SK-N-SH (cell line): ENCODE results near the gene FTO. TPM values are rescaled to one million over a fixed set of nuclear protein-coding genes. Genes with fewer than 3 reads are reported as not detected.

Experiments used
- CTCF ChIA-PET: fragments of 300-600, 350-600 bp; formaldehyde crosslinking; extraction: SDS; loops from one replicate; lab custom pipeline; 2021; lab: Yijun Ruan, JAX
- POLR2A ChIA-PET: fragments of 350-600 bp; sonication (Branson Sonifier 250); formaldehyde crosslinking; extraction: SDS; loops from one replicate; lab custom pipeline; 2020; ENCODE audit warnings: antibody characterized with exemption, inconsistent platforms; lab: Yijun Ruan, JAX
- DNase-seq: peaks from one replicate; pipeline ENCODE4 v3.0.0; 2012
- H2AFZ ChIP-seq: fragments of 200-600 bp; sonication (generic); 2 replicates; pipeline ENCODE4 v1.8.1; 2016; ENCODE audit warnings: antibody characterized with exemption, mild to moderate bottlenecking, low read depth
- H3F3A ChIP-seq: fragments of 200-600 bp; sonication (generic); replicated peaks from 2 replicates; pipeline ENCODE3; 2016; ENCODE audit warnings: antibody characterized with exemption, mild to moderate bottlenecking; ENCODE audit not compliant: insufficient read depth
- H3K27ac ChIP-seq, 2 experiments: fragments of 200-500 bp in 1 of 2; fragments of 200-600 bp in 1 of 2; sonication (Bioruptor generic) in 1 of 2; sonication (generic), shearing (Covaris generic) in 1 of 2; 2 replicates each; pipeline versions ENCODE4 v1.5.1 to v1.6.1; 2014 to 2016; ENCODE audit warnings: low read depth in 2 of 2, inconsistent platforms in 1 of 2, low read length in 1 of 2, mild to moderate bottlenecking in 1 of 2, mixed read lengths in 1 of 2
- H3K27me3 ChIP-seq: fragments of 200-600 bp; sonication (generic), shearing (Covaris generic); 2 replicates; pipeline ENCODE4 v1.6.1; 2016; ENCODE audit warnings: mixed run types; ENCODE audit not compliant: insufficient read depth
- H3K36me3 ChIP-seq, 2 experiments: fragments of 200-500 bp in 1 of 2; fragments of 200-600 bp in 1 of 2; sonication (Bioruptor generic) in 1 of 2; sonication (generic) in 1 of 2; replicated peaks in 1 of 2; 2 replicates each; pipeline versions ENCODE3 to v1.5.1; 2014 to 2016; ENCODE audit warnings: low read length in 1 of 2, mild to moderate bottlenecking in 1 of 2; ENCODE audit not compliant: insufficient read depth in 2 of 2, control insufficient read depth in 1 of 2
- H3K4me1 ChIP-seq, 2 experiments: fragments of 200-500 bp in 1 of 2; fragments of 200-600 bp in 1 of 2; sonication (Bioruptor generic) in 1 of 2; sonication (generic), shearing (Covaris generic) in 1 of 2; 2 replicates each; pipeline versions ENCODE4 v1.5.1 to v1.6.1; 2014 to 2016; ENCODE audit warnings: low read depth in 1 of 2, low read length in 1 of 2, mixed run types in 1 of 2; ENCODE audit not compliant: insufficient read depth in 2 of 2, control insufficient read depth in 1 of 2
- H3K4me2 ChIP-seq: fragments of 200-600 bp; sonication (generic), shearing (Covaris generic); 2 replicates; pipeline ENCODE4 v1.6.1; 2017; ENCODE audit warnings: mixed run types
- H3K4me3 ChIP-seq, 2 experiments: fragments of 200-500 bp in 1 of 2; fragments of 200-600 bp in 1 of 2; sonication (Bioruptor generic) in 1 of 2; sonication (generic), shearing (Covaris generic) in 1 of 2; 2 replicates each; pipeline versions ENCODE4 v1.5.1 to v1.8.1; 2014 to 2016; ENCODE audit warnings: low read depth in 2 of 2, inconsistent platforms in 1 of 2, low read length in 1 of 2, mild to moderate bottlenecking in 1 of 2, mixed read lengths in 1 of 2, moderate library complexity in 1 of 2
- H3K79me2 ChIP-seq: fragments of 200-600 bp; sonication (generic); 2 replicates; pipeline ENCODE4 v1.8.1; 2017; ENCODE audit warnings: mild to moderate bottlenecking; ENCODE audit not compliant: insufficient read depth
- H3K9ac ChIP-seq: fragments of 200-600 bp; sonication (generic); 2 replicates; pipeline ENCODE4 v1.6.1; 2017; ENCODE audit warnings: mixed run types
- H3K9me2 ChIP-seq: fragments of 200-600 bp; sonication (generic); 2 replicates; pipeline ENCODE4 v1.6.1; 2017; ENCODE audit warnings: mixed run types
- H3K9me3 ChIP-seq: fragments of 200-600 bp; sonication (generic); 2 replicates; pipeline ENCODE4 v1.6.1; 2017; ENCODE audit warnings: mixed run types, mild to moderate bottlenecking, moderate library complexity
- H4K20me1 ChIP-seq: fragments of 200-600 bp; sonication (generic); 2 replicates; pipeline ENCODE4 v1.6.1; 2017; ENCODE audit warnings: mild to moderate bottlenecking, mixed run types; ENCODE audit not compliant: insufficient read depth
- CHD2 ChIP-seq: fragments of 150-350 bp; IDR thresholded peaks from 2 replicates; pipeline ENCODE4 v1.6.1; 2018; ENCODE audit warnings: low read length; ENCODE audit not compliant: partially characterized antibody
- ELF1 ChIP-seq: IDR thresholded peaks from 2 replicates; pipeline ENCODE4 v1.4.0; 2012
- GABPA ChIP-seq: IDR thresholded peaks from 2 replicates; pipeline ENCODE4 v1.4.0; 2012; ENCODE audit warnings: low read depth, mild to moderate bottlenecking
- NFIC ChIP-seq: IDR thresholded peaks from 2 replicates; pipeline ENCODE4 v1.4.0; 2012; ENCODE audit warnings: borderline replicate concordance
- REST ChIP-seq: IDR thresholded peaks from 2 replicates; pipeline ENCODE4 v1.6.1; 2012; ENCODE audit warnings: mild to moderate bottlenecking, low read depth, low read length, moderate library complexity
- RFX5 ChIP-seq: IDR thresholded peaks from 2 replicates; pipeline ENCODE4 v1.6.1; 2012; ENCODE audit warnings: mild to moderate bottlenecking, improper control_type of control experiment, low read length
- RXRA ChIP-seq: IDR thresholded peaks from 2 replicates; pipeline ENCODE4 v1.4.0; 2012; ENCODE audit warnings: low read depth, mild to moderate bottlenecking, borderline replicate concordance
- TAF1 ChIP-seq: IDR thresholded peaks from 2 replicates; pipeline ENCODE4 v1.6.1; 2012; ENCODE audit warnings: low read depth, mild to moderate bottlenecking, low read length, moderate library complexity, borderline replicate concordance
- WGBS: methylation state at CpG from one replicate; pipeline ENCODE4 v1.1.6; 2017; ENCODE audit warnings: low lambda C conversion rate; 5-methylcytosine and 5-hydroxymethylcytosine counted together
- polyA plus RNA-seq, 3 experiments: library from polyadenylated mRNA; depleted of rRNA; stranded (reverse); fragments of >200 nt; gene quantifications; 2 replicates each; pipeline ENCODE4 v1.2.3, GENCODE V29; 2012
- TF ChIP-seq, protein P1 (sequence below): IDR thresholded peaks from 2 replicates; pipeline ENCODE4 v1.4.0; 2012; ENCODE audit warnings: low read depth
- TF ChIP-seq, protein P2 (sequence below): fragments of 150-350 bp; IDR thresholded peaks from 2 replicates; pipeline ENCODE4 v1.6.1; 2017; ENCODE audit warnings: antibody characterized with exemption, low read length, low read depth, borderline replicate concordance
- TF ChIP-seq, protein P3 (sequence below): IDR thresholded peaks from 2 replicates; pipeline ENCODE4 v1.4.0; 2012; ENCODE audit warnings: low read depth, borderline replicate concordance

The FTO gene
- polyA plus RNA-seq, 1 of the 3 experiments (the other 2 are of a cell fraction), result 41.2 TPM

DNA sequence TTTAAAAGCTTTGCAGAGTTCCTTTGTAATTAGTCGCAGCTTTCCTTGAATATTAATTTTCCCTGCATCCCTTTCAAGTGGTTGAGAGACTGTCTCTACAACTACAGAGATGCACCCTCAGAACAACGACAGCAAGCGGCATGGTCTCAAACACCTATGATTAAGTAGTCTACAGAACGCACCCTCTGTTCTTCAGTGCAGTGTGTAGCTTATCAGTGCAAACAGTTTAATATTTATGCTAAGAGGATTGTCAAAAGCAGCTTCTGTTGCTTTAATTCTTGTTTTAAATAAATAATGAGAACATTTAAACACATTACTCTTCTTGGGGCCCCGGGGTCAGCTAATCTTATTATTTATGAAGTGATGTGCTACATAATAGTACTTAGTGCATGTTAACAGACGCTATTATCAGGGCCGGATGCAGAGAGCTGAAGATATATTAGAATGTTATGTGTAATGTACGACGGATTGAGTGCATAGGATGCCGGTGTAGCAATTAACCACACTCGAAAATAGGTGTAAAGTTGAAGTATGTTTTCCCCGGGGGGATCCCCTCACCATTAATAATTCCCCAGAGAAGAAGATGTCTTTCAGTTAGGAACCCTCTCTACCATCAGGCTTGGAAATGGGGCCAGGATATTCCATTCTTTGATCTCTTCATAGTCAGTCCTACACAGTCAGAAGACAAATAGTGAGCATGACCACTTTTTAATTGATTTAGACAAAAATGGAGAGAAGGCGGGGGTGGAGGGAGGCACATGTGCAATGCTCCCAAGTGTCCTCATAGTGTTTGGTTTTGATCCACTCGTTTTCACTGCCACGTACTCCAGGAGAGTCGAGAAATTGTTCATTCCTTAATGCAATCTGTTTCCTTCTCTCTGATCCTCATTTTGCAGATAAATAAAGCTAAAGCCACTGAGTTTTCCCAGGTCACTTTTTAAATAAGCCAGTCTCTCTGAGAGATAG, 406.3 kb downstream of the FTO start:
- no peak overlapping the region for H3K27ac ChIP-seq
- 86% methylated on average over 16 of the region's 16 CpGs for WGBS

DNA sequence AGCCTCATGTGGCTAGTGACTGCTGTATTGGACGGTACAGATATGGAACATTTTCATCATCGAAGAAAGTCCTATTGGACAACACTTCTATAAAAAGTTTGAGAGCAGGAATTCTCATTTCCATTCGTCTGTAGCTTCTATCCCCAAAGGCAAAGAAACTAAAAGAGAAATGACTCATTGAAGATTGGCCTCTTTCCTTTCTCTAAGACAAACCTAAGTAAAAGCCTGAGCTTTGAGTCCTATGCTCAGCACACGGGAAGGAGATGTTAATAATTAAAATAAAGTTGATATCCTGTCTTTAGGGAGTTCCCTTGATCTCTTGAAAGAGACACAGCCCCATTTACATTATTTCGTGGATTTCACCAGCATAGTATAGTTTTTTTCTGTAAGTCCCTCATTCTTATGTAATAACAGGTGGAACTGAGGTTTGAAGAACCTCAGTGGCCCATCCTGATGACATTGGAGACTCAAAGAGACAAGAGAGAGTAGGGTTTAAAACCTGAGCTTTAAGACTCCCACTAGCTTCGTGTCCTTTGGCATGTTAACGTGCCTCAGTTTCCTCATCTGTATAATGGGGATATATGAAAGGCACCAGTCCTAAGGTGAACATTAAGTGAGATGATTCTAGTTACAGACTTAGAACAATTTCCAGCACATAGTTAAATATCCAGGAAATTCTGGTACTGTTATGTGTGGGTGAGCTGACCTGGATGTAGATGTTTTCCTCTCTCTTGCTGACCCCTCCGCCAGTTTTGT, 408.7 kb downstream of the FTO start:
- no peak overlapping the region for H3K9ac ChIP-seq
- 84% methylated on average over 8 of the region's 8 CpGs for WGBS
- no peak overlapping the region for H3K27ac ChIP-seq
- H3F3A ChIP-seq, result no peaks in the 10 kb centered on the region
- H3K79me2 ChIP-seq, result no peaks in the 10 kb centered on the region
- H3K9me3 ChIP-seq, result no peaks in the 10 kb centered on the region
- no peaks in the 10 kb centered on the region for H4K20me1 ChIP-seq
- no peaks in the 10 kb centered on the region for H3K9me2 ChIP-seq
- ChIA-PET POLR2A (no interaction called here), CTCF (no interaction called here)
- H3K4me3 ChIP-seq, result no peak overlapping the region
- peaks cover 0 to 12% of the 10 kb centered on the region in 2 experiments; a peak in 2 of 4 replicates for H3K4me1 ChIP-seq
- no peaks in the 10 kb centered on the region for H3K27me3 ChIP-seq
- no peak for DNase-seq
- H3K4me2 ChIP-seq, result no peak overlapping the region
- H3K36me3 ChIP-seq, result peaks cover 0 to 5% of the 10 kb centered on the region in 2 experiments
- no peak overlapping the region for H2AFZ ChIP-seq
- TF ChIP-seq REST (no peak), NFIC (no peak), CHD2 (no peak), TAF1 (no peak), RFX5 (no peak), ELF1 (no peak), GABPA (no peak)
- TF ChIP-seq, protein P1, sequence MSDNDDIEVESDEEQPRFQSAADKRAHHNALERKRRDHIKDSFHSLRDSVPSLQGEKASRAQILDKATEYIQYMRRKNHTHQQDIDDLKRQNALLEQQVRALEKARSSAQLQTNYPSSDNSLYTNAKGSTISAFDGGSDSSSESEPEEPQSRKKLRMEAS, result no peak
- TF ChIP-seq, protein P2, sequence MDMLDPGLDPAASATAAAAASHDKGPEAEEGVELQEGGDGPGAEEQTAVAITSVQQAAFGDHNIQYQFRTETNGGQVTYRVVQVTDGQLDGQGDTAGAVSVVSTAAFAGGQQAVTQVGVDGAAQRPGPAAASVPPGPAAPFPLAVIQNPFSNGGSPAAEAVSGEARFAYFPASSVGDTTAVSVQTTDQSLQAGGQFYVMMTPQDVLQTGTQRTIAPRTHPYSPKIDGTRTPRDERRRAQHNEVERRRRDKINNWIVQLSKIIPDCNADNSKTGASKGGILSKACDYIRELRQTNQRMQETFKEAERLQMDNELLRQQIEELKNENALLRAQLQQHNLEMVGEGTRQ, result no peak
- TF ChIP-seq, protein P3, sequence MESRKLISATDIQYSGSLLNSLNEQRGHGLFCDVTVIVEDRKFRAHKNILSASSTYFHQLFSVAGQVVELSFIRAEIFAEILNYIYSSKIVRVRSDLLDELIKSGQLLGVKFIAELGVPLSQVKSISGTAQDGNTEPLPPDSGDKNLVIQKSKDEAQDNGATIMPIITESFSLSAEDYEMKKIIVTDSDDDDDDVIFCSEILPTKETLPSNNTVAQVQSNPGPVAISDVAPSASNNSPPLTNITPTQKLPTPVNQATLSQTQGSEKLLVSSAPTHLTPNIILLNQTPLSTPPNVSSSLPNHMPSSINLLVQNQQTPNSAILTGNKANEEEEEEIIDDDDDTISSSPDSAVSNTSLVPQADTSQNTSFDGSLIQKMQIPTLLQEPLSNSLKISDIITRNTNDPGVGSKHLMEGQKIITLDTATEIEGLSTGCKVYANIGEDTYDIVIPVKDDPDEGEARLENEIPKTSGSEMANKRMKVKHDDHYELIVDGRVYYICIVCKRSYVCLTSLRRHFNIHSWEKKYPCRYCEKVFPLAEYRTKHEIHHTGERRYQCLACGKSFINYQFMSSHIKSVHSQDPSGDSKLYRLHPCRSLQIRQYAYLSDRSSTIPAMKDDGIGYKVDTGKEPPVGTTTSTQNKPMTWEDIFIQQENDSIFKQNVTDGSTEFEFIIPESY, result no peak

More for the DNA sequence above, 406.3 kb downstream of the FTO start:
- Histone ChIP-seq H3K36me3 (peaks cover 0 to 5% of the 10 kb centered on the region in 2 experiments), H3K27me3 (no peaks in the 10 kb centered on the region), H3K9me3 (no peaks in the 10 kb centered on the region), H3K4me2 (no peak overlapping the region), H3F3A (no peaks in the 10 kb centered on the region), H2AFZ (no peak overlapping the region), H3K4me3 (no peak overlapping the region), H3K79me2 (no peaks in the 10 kb centered on the region), H3K9ac (no peak overlapping the region), H3K9me2 (no peaks in the 10 kb centered on the region), H3K4me1 (no peaks in the 10 kb centered on the region), H4K20me1 (no peaks in the 10 kb centered on the region)
- ChIA-PET CTCF (interaction anchor here (0.9 kb wide), 1 partner anchor 15 kb away, joined by 3 read pairs; no protein-coding TSS in a partner anchor), POLR2A (no interaction called here)
- no peak for DNase-seq
- TF ChIP-seq ELF1, result no peak
- no peak for TF ChIP-seq RXRA
